22Rv1 (cell line): ENCODE results near the gene ABCC12.

ENCODE experiments used
- ZFX ChIP-seq: fragments of 450-650 bp; IDR thresholded peaks from 2 replicates; pipeline ENCODE4 v1.6.1; 2017; ENCODE audit warnings: antibody characterized with exemption, borderline replicate concordance
- TF ChIP-seq, protein P1 (sequence below): fragments of 450-650 bp; IDR thresholded peaks from 2 replicates; pipeline ENCODE4 v1.5.1; 2017; ENCODE audit warnings: mild to moderate bottlenecking

DNA sequence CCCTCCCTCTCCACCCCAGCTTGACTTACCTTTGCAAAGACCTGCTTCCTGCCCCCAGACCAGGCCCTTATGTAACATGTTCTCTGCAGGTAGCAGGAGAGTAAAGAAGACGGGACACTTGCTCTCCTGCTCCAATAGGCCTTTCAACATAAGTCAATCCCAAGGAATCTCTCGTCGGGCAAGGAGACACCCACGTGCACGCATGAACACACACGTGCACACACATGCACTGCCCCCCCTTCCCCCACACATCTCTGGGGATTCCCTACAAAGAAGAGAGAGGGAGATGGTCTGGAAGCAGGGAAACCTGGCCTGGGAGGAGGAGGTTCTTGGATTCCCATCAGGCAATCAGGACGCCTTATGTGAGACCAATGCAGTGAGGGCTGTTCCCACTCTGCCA, 41.4 kb downstream of the ABCC12 start:
- TF ChIP-seq, protein P1, sequence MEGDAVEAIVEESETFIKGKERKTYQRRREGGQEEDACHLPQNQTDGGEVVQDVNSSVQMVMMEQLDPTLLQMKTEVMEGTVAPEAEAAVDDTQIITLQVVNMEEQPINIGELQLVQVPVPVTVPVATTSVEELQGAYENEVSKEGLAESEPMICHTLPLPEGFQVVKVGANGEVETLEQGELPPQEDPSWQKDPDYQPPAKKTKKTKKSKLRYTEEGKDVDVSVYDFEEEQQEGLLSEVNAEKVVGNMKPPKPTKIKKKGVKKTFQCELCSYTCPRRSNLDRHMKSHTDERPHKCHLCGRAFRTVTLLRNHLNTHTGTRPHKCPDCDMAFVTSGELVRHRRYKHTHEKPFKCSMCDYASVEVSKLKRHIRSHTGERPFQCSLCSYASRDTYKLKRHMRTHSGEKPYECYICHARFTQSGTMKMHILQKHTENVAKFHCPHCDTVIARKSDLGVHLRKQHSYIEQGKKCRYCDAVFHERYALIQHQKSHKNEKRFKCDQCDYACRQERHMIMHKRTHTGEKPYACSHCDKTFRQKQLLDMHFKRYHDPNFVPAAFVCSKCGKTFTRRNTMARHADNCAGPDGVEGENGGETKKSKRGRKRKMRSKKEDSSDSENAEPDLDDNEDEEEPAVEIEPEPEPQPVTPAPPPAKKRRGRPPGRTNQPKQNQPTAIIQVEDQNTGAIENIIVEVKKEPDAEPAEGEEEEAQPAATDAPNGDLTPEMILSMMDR: no peak
- TF ChIP-seq ZFX: no peak
